DMS79 (cell line): ENCODE results near the gene CAPZB.

ENCODE experiments used
- DNase-seq: peaks from one replicate; lab custom pipeline; 2025; lab: John Stamatoyannopoulos, UW

CAPZB gene

GRCh38 chr1:19429611-19430010 lies 55.7 kb downstream of the CAPZB start:
- peak; percentile 58 for DNase-seq

DNA sequence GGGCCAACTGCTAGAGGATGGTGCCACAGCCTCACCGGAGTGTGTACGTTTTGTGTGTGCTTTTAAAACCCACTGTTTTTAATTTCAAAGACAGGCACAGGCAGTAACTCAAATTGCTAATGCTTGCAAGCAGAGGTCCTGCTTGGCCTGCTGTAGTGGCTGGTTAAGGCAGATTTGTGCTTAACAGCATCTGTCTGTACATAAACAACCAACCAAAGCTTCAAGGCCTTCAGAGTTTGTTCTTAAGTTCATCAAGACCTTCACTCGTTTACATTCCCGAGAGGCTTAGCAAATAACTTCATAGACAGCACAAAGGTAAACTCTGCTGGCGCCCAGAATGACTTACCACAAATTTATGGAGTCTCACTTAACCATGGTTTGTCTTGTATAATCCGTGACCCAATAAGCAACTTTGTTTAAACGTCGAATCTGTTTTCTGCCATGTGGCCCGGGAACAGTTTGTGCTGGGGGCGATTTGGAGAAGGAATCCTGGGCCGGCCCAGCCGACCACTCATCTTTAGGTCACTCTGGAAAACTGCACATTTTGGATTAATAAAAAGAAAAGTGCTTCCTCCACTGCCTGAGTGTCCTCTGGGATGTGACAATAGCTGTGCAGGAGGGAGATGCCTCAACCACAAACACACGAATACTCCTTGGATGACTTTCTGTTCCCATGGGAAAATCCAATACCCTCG lies 58.1 kb downstream of the CAPZB start:
- DNase-seq, result no peak

DNA sequence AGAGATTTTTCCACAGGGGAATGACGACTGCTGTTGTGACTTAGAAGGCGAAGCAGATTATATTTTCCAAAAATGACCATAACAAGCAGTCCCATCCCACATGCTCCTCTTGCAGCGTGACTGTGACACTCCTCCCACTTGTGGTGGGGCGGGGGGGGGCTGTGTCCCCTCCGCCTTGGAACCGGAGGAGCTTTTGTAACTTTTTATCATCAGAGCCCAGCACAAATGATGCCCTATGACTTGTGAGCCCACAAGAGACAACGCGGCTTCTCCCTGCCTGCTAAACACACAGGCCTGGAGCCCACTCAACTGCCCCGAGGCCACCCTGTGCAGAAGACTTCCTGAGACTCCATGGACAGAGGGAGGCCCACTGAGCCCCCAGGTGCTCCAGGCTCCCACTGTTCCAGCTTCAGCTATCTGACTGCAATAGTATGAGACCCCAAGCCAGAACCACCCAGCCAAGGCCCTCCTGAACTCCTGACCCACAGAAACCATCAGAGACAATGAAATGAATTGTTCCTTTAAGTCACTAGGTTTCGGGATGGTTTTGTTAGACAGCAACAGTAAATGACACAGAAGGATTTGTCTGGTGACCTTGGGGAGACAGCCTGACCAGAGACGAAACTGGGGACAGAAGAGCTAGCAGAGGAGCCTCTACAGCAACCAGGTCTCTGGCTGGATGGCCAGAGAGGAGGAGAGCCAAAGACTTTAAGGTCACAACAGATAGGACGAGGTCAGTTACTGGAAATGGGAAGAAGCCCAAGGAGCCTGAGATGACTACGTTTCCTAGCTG lies 58.8 kb downstream of the CAPZB start:
- no peak for DNase-seq

- peak; percentile 49 for DNase-seq
These were observed 59.6 kb downstream of the CAPZB start for GRCh38 chr1:19425646-19426239.

DNA sequence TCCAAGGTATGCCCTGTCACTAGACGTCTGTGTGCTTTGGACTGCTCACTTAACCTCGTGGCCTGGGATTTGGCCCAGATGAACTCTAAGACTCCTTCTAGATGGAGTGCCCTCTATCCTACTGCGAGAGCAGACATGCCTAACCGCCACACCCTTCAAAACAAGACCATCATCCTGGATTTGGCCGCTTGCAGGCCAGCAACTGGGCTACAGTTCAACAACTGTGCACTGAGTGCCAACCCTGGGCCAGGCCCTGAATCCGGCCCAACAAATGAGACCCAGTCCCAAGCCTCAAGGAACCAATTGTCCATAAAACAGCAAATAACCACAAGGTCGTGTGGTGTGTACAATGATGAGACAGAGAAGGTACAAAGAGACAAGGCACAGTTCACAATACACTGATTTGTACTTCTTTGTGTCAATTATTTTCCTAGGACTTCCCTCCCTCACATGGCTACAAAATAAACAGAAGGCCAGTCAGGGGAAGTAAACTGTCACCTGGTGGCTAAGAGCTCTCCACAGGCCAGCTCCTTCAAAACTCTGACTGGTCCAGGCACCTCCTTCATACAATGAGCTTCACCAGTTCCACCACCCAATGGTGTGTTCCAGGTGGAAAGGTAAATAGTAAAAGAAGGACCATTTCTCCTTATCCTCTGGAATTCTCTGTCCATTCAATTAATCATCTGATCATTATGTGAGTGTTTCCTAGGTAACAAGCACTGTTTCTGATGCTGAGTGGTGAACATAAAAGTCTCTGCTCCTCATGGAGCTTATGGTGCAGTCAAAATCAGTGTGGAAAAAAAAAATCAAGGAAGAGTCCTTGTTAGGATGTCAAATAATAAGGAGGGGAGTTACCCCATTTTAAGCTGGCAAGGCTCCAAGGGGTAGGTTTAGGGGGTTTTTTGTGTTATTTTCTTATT lies 60.4 kb downstream of the CAPZB start:
- DNase-seq, result peak; percentile 35

GRCh38 chr1:19423130-19423529 lies 62.2 kb downstream of the CAPZB start:
- DNase-seq, result no peak

DNA sequence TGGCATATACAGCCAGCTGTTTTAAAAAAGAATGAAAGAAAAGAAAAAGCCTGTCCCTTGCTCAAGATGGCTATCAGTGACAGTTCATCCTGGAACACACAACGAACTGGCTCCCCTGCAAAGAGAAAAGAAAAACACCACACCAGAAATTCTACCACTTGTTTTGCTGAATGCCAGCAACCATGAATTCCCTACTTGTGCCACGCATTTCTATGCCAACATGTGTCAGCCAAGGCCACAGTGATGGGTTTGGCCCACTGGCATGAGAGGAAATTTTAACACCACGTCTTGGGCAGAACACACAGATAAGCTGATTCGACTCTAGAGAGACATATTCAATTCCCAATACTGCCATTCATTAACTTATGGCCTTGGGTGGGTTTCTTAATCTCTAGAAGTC lies 64.0 kb downstream of the CAPZB start:
- DNase-seq, result no peak

- no peak for DNase-seq
These were observed 64.7 kb downstream of the CAPZB start for GRCh38 chr1:19420606-19421005.

DNA sequence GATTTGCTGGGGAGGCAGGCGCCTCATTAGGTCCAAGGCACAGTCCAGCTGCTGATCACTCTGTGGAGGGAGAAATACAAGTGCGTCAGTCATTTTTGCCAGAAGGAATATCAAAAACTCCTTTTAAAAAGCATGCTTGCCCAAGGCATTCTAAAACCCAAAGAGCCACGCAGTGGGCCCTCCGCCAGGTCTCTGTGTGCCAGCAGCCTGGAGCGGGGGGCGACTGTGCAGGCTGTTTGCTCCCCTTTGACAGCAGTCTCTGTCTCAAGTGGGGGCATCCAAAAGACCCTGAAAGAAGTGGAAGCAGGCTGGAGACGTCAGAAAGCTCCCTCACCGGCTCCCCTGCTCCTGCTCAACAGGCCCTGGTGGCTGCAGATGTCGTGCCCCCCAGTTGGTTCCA lies 65.6 kb downstream of the CAPZB start:
- no peak for DNase-seq

- no peak for DNase-seq
These were observed 66.8 kb downstream of the CAPZB start for GRCh38 chr1:19418503-19418971.

DNA sequence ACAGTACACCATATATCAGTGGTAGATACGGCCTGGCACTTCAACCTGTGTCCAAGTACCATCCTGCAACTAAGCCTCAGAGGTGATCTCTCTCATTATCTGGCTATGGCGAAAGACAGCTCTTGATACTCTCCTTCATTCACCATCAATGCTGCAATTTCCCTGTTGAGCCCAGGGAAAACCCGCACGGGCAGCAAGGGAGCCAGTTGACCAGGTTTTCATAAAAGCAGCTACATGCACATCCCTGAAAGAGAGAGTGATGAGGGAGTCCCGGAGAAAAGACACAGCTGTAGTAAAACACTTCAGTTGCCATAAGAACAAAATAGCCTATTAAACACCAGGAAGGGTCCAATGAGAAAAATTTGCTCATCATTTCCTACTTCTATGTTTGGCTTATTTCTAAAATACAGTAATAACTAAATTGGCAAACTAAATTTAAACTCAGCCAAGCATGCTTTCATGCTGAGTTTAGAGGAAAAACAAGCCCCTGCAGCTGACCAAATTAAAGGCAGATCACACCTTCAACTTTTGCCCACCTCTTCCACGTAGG lies 68.3 kb downstream of the CAPZB start:
- no peak for DNase-seq

GRCh38 chr1:19416145-19416544 lies 69.2 kb downstream of the CAPZB start:
- no peak for DNase-seq

DNA sequence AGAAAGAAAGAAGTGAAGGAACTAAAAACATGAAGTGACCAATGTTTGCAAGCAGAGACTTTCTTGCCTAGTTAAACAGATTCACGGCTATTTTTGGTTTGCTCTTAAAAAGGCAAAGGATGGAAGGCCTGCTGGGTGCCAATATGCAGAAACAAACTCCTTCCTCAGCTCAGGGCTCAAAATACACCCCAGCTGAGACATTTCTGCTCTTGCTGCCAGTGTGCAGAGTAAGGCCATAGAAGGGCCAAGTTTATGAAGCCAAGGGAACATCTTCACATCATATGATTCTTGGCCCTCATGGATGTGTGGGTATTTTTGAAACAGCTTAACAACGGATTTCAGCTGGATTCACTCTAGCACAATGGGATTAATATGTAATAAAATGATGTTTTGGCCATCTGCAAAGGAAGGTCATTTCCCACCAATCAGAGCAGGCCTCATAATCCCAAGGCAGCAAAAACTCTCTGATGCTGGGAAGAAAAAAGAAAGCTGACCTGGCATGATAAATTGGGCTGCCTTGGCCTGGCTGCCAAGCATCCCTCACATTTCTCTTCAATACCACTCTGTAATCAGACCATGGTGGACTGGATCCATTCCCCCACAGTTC lies 70.7 kb downstream of the CAPZB start:
- DNase-seq, result no peak

- DNase-seq, result no peak
These were observed 71.3 kb downstream of the CAPZB start for GRCh38 chr1:19413999-19414398.

DNA sequence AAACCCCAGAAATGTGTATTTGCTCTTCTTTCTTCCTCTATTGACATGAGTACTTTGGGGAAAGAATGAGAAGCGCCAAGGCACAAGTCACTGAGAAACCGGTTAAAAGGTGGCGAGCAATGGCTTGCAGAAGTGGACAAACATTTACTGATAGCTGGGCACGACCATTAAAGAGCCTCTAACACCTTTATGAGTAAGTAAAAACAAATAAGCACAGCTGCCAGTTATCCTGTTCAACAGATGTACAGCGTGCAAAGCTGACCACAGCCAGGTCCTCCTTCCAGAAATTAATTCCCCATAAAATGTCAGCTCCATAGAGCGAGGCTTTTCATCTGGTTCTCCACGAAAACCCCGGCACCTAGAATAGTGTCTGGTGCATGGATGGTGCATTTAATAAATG lies 72.7 kb downstream of the CAPZB start:
- DNase-seq, result peak; percentile 58

GRCh38 chr1:19411612-19412011 lies 73.7 kb downstream of the CAPZB start:
- no peak for DNase-seq

- DNase-seq, result no peak
These were observed 74.9 kb downstream of the CAPZB start for GRCh38 chr1:19410393-19410792.

- no peak for DNase-seq
These were observed 75.6 kb downstream of the CAPZB start for GRCh38 chr1:19409477-19410341.

DNA sequence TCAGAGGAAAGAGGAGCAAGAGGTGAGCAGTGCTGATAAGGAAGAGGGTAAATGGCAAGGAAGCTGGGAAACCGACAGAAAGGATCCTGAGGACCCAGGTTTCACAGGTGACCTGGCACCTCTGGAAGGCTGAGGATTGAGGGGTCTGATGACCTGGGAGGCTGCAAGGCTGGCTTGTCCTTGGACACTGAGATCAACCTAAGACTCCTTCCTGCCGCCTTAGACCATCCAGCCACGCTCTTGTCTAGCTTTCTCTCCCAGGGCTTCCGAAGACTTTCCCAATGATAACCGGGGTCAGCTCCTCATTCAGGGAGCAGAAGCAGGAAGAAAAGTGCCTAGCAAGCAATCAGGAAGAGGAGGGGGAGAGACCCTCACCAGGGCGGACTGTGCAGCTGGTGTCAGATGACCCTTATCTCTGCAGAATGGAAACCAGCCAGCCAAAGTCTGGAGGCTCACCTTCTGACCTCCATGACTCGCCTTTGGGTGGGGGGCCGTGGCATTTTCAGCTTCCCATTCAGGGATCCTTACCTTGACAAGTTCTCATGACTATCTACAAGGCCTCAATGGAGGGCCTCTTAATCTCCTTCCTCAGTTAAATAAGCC lies 77.7 kb downstream of the CAPZB start:
- DNase-seq, result no peak

- DNase-seq, result no peak
These were observed 78.7 kb downstream of the CAPZB start for GRCh38 chr1:19406680-19407079.
